PC-3 (cell line): ENCODE results near the gene MON1B. TPM values are rescaled to one million over a fixed set of nuclear protein-coding genes. Genes with fewer than 3 reads are reported as not detected.
A peak's percentile ranks its signal among the peaks of the same experiment; 100 is the strongest.
"Not testable (repeated sequence)": the region's sequence is repeated elsewhere in the genome, so short reads cannot be mapped to it uniquely, and the experiment has no call there.

ENCODE experiments used
- ATAC-seq: fragments of 200-7000 bp; cut with Tn5 transposase; 2 replicates; pipeline ENCODE4 v1.9.1; 2020; ENCODE audit warnings: mild to moderate bottlenecking, moderate library complexity
- BruUV-seq: library from RNA; stranded (reverse); fragments of 400-500 nt; replicated peaks from 2 replicates; lab custom pipeline; 2021; lab: Mats Ljungman, UMichigan
- CTCF ChIA-PET: fragments of 300-600 bp; sonication (Branson Sonifier 250); formaldehyde crosslinking; loops from one replicate; lab custom pipeline; 2022; ENCODE audit warnings: antibody characterized with exemption; lab: Charles Lee
- POLR2A ChIA-PET: fragments of 300-600 bp; sonication (Branson Sonifier 250); formaldehyde crosslinking; loops from one replicate; lab custom pipeline; 2022; ENCODE audit warnings: antibody characterized with exemption; ENCODE audit not compliant: unreplicated experiment; lab: Charles Lee
- DNase-seq: peaks from one replicate; pipeline ENCODE4 v3.0.0-alpha.2; 2015
- H2AFZ ChIP-seq: fragments of 300-600 bp; sonication (generic); 2 replicates; pipeline ENCODE4 v1.6.0; 2016; ENCODE audit warnings: antibody characterized with exemption, low read length
- H3F3A ChIP-seq: fragments of 300-600 bp; sonication (generic); one replicate; pipeline ENCODE4 v1.6.0; 2017; ENCODE audit warnings: antibody characterized with exemption, low read length, control low read depth, mild to moderate bottlenecking; ENCODE audit not compliant: unreplicated experiment
- H3K27ac ChIP-seq: fragments of 300-600 bp; sonication (generic); 2 replicates; pipeline ENCODE4 v1.5.1; 2016; ENCODE audit warnings: mild to moderate bottlenecking, low read length
- H3K27me3 ChIP-seq: fragments of 300-600 bp; sonication (generic); 2 replicates; pipeline ENCODE4 v1.6.1; 2016; ENCODE audit warnings: low read length, mixed read lengths
- H3K36me3 ChIP-seq: fragments of 300-600 bp; sonication (generic); 2 replicates; pipeline ENCODE4 v1.6.1; 2016; ENCODE audit warnings: low read depth, mixed run types, low read length, mixed read lengths
- H3K4me1 ChIP-seq: fragments of 300-600 bp; sonication (generic); 2 replicates; pipeline ENCODE4 v1.5.1; 2016; ENCODE audit warnings: low read length; ENCODE audit not compliant: insufficient read depth
- H3K4me2 ChIP-seq: fragments of 300-600 bp; sonication (generic); 2 replicates; pipeline ENCODE4 v1.6.0; 2016; ENCODE audit warnings: low read length
- H3K4me3 ChIP-seq: fragments of 300-600 bp; sonication (generic); 2 replicates; pipeline ENCODE4 v1.5.1; 2016; ENCODE audit warnings: mild to moderate bottlenecking, low read length, mixed read lengths
- H3K79me2 ChIP-seq: fragments of 300-600 bp; sonication (generic); 2 replicates; pipeline ENCODE4 v1.6.1; 2017; ENCODE audit warnings: low read length, mixed read lengths
- H3K9ac ChIP-seq: fragments of 300-600 bp; sonication (generic); 2 replicates; pipeline ENCODE4 v1.6.0; 2016; ENCODE audit warnings: mild to moderate bottlenecking, low read length
- H3K9me2 ChIP-seq: fragments of 300-600 bp; sonication (generic); replicated peaks from 2 replicates; pipeline ENCODE4 v1.6.1; 2016; ENCODE audit warnings: mixed run types, low read length, mixed read lengths
- H3K9me3 ChIP-seq: fragments of 300-600 bp; sonication (generic); 2 replicates; pipeline ENCODE4 v1.6.1; 2016; ENCODE audit warnings: low read length, mixed read lengths
- H4K20me1 ChIP-seq: fragments of 300-600 bp; sonication (generic); 2 replicates; pipeline ENCODE4 v1.6.1; 2016; ENCODE audit warnings: low read length, mixed read lengths
- EZH2 ChIP-seq: fragments of 300-600 bp; sonication (generic); IDR thresholded peaks from one replicate; pipeline ENCODE4 v1.6.1; 2017; ENCODE audit warnings: antibody characterized with exemption, mild to moderate bottlenecking, low read length; ENCODE audit not compliant: unreplicated experiment
- EZH2phosphoT487 ChIP-seq: fragments of 300-600 bp; sonication (generic); IDR thresholded peaks from 2 replicates; pipeline ENCODE4 v1.6.1; 2018; ENCODE audit warnings: mild to moderate bottlenecking, antibody characterized with exemption, low read length, borderline replicate concordance
- intact Hi-C: fragments of 100-400 bp; cut with micrococcal nuclease; formaldehyde crosslinking; loops from 2 replicates; pipeline ENCODE4 v1.9.0; 2023
- total RNA-seq: library from RNA; depleted of rRNA; stranded (reverse); fragments of >200 nt; gene quantifications from 2 replicates; pipeline ENCODE4 v1.2.3, GENCODE V29; 2014
- TF ChIP-seq, protein P1 (sequence below): fragments of 300-600 bp; sonication (generic); conservative IDR thresholded peaks from 2 replicates; pipeline ENCODE4 v1.5.1; 2017; ENCODE audit warnings: antibody characterized with exemption, low read depth, mild to moderate bottlenecking, low read length

Gene MON1B
- total RNA-seq, 1 experiment from 2014 or later, result 12.7 TPM

DNA sequence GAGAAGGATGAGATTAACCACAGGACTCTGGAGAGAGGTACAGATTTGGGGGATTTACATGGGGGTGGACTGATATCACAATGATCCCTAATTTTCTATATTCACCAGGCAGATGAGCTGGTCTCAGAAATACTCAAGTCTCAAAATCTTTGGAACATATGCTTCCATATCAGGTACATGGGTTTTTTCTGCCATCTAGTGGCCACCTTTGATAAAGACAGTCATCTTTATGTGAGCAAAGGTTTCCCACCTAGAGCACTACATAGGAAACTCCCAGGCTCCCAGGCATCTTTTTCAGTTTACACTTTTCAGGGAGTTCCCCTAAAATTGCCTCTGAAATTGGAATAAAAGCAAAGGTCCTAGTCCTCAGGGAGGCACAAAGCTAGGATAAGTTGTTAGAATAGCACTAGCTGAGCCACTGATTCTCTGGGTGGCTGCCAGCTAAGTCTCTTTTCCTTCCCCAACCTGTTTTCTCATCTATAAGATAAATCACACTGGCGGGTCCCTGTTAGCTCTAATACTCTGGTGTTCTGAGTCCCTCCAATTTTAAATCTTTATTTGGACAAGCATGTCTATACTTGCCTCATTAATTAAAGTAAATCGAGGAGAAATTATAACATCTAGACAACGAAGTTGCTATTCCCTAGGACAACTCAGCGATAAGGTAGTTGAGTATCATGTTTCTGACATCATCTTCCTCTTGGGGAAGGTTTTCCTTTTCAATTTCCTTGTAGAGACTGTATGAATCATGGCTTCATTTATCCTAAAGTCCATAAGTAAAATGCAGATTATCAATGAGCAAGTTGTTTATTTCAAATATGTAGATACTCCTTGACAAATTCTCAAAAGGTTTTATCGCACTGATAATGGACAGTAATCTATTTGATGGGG is 19.0 kb upstream of the MON1B start:
- H3K79me2 ChIP-seq, result no peaks in the 10 kb centered on the region
- intact Hi-C loops, result loop anchor here (1.0 to 10.0 kb wide), 6 partner anchors 127 to 1383 kb away; partner anchors contain the start of gene CNTNAP4
- no peaks in the 10 kb centered on the region for H3K9me2 ChIP-seq
- no peaks in the 10 kb centered on the region for H4K20me1 ChIP-seq
- peaks cover 10% of the 10 kb centered on the region for H3K27me3 ChIP-seq
- H3K27ac ChIP-seq, result no peak overlapping the region
- BruUV-seq, result no TSS peak
- H3K9me3 ChIP-seq, result no peaks in the 10 kb centered on the region
- ChIA-PET POLR2A (no interaction called here), CTCF (interaction anchor here (0.5 to 0.9 kb wide), 2 partner anchors 165 to 368 kb away, joined by 3 to 4 read pairs; no protein-coding TSS in a partner anchor)
- H3F3A ChIP-seq, result no peaks in the 10 kb centered on the region
- no peaks in the 10 kb centered on the region for H3K36me3 ChIP-seq
- H3K4me1 ChIP-seq, result no peaks in the 10 kb centered on the region
- H3K4me3 ChIP-seq, result no peak overlapping the region
- ATAC-seq (peak; percentile 58), DNase-seq (peak; percentile 76)
- TF ChIP-seq, protein P1, sequence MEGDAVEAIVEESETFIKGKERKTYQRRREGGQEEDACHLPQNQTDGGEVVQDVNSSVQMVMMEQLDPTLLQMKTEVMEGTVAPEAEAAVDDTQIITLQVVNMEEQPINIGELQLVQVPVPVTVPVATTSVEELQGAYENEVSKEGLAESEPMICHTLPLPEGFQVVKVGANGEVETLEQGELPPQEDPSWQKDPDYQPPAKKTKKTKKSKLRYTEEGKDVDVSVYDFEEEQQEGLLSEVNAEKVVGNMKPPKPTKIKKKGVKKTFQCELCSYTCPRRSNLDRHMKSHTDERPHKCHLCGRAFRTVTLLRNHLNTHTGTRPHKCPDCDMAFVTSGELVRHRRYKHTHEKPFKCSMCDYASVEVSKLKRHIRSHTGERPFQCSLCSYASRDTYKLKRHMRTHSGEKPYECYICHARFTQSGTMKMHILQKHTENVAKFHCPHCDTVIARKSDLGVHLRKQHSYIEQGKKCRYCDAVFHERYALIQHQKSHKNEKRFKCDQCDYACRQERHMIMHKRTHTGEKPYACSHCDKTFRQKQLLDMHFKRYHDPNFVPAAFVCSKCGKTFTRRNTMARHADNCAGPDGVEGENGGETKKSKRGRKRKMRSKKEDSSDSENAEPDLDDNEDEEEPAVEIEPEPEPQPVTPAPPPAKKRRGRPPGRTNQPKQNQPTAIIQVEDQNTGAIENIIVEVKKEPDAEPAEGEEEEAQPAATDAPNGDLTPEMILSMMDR, result peak; percentile 71
- TF ChIP-seq EZH2phosphoT487, result no peak
- H2AFZ ChIP-seq, result no peak overlapping the region
- H3K9ac ChIP-seq, result no peak overlapping the region
- no peak overlapping the region for H3K4me2 ChIP-seq

DNA sequence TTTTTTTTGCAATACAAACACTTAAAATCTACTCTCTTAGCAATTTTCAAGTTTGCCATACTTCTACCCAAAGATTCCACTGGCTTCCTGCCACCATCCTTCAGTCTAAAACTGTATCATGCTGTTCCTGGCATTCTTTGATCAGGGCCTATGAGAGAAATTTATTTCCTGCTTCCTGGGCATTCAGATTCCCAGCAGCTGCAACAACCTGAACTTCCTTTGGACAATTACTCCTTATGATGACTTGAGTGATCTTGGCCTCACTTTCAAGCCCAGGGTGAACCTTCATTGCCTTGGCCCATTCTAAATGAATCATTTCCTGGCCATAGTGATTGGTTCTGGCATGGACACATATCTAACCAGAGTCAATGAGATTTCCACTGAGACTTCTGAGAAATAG is 18.0 kb upstream of the MON1B start:
- intact Hi-C loops, result loop anchor here (5.0 to 10.0 kb wide), 4 partner anchors 128 to 1371 kb away; partner anchors contain the start of gene CNTNAP4
- H3K79me2 ChIP-seq, result no peaks in the 10 kb centered on the region
- no TSS peak for BruUV-seq
- H3K4me1 ChIP-seq, result no peaks in the 10 kb centered on the region
- TF ChIP-seq, protein P1, result no peak
- TF ChIP-seq EZH2phosphoT487 (no peak), EZH2 (no peak)
- DNase-seq (no peak), ATAC-seq (no peak)
- H4K20me1 ChIP-seq, result no peaks in the 10 kb centered on the region
- H3K27ac ChIP-seq, result no peak overlapping the region
- no peak overlapping the region for H3K4me2 ChIP-seq
- H3K9me3 ChIP-seq, result no peaks in the 10 kb centered on the region
- H3K9me2 ChIP-seq, result no peaks in the 10 kb centered on the region
- no peaks in the 10 kb centered on the region for H3K36me3 ChIP-seq
- ChIA-PET CTCF (no interaction called here), POLR2A (no interaction called here)
- H3K27me3 ChIP-seq, result peaks cover 3% of the 10 kb centered on the region; the same call in 1 of the 2 replicates
- no peak overlapping the region for H3K9ac ChIP-seq
- no peaks in the 10 kb centered on the region for H3F3A ChIP-seq
- H3K4me3 ChIP-seq, result no peak overlapping the region
- no peak overlapping the region for H2AFZ ChIP-seq

DNA sequence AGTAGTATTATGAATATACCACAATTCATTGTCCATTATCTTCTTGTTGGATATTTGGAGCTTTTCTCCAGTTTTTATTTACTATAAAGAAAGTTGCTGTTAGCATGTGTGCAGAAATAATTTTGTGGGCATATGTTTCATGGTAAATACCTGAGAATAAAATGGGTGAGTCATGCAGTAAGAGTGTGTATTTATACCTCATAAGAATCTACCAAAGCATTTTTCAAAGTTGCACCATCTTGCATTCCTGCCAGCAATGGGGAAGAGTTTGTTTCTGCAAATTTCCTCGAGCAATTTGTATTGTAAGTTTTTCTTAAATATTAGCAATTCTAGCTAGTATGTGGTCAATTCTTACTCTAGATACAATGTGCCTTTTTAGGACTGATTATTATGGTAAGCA is 7.9 kb upstream of the MON1B start:
- no TSS peak for BruUV-seq
- no peak overlapping the region for H3K9ac ChIP-seq
- H3K27ac ChIP-seq, result peak overlapping the region; percentile 14; the same call in 1 of the 2 replicates
- ChIA-PET CTCF (no interaction called here), POLR2A (no interaction called here)
- TF ChIP-seq EZH2 (no peak), EZH2phosphoT487 (no peak)
- TF ChIP-seq, protein P1, result no peak
- H3K4me1 ChIP-seq, result peaks cover 13% of the 10 kb centered on the region
- peak; percentile 88 for ATAC-seq
- H3K4me2 ChIP-seq, result peak overlapping the region; percentile 91
- DNase-seq, result peak; percentile 75
- H3K9me3 ChIP-seq, result no peaks in the 10 kb centered on the region
- no peaks in the 10 kb centered on the region for H3K9me2 ChIP-seq
- H2AFZ ChIP-seq, result no peak overlapping the region
- no peaks in the 10 kb centered on the region for H3K27me3 ChIP-seq
- H3K36me3 ChIP-seq, result no peaks in the 10 kb centered on the region
- H4K20me1 ChIP-seq, result no peaks in the 10 kb centered on the region
- no peaks in the 10 kb centered on the region for H3F3A ChIP-seq
- intact Hi-C loops, result no loop called here
- H3K79me2 ChIP-seq, result no peaks in the 10 kb centered on the region
- H3K4me3 ChIP-seq, result peak overlapping the region; percentile 58

DNA sequence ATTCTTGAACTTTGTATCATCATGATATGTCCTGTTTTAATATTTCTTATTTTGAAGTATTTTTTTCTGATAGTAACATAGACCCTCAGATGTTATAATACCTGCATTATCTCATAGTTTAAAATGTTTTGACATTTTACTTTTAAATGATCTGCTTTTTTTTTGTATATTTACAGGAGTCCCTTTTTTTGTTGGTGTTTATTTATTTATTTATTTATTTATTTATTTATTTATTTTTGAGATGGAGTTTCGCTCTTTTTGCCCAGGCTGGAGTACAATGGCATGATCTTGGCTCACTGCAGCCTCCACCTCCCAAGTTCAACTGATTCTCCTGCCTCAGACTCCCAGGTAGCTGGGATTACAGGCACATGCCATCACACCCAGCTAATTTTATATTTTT is 4.7 kb upstream of the MON1B start:
- H3K4me2 ChIP-seq, POLR2A ChIA-PET, H3K27ac ChIP-seq, ATAC-seq, H3K27me3 ChIP-seq, H3F3A ChIP-seq, H3K36me3 ChIP-seq, CTCF ChIA-PET, H4K20me1 ChIP-seq, H3K9me2 ChIP-seq, H2AFZ ChIP-seq, BruUV-seq, H3K4me3 ChIP-seq, H3K9me3 ChIP-seq, H3K9ac ChIP-seq, H3K79me2 ChIP-seq, intact Hi-C loops, DNase-seq: not testable (repeated sequence)
- peaks cover 13% of the 10 kb centered on the region for H3K4me1 ChIP-seq
